Measurements from ENCODE around the gene ADAD2. TPM values are rescaled to one million over a fixed set of nuclear protein-coding genes. Genes with fewer than 3 reads are reported as not detected.

ADAD2 gene
- total and polyA plus RNA-seq, 2 of the 4 experiments (the other 2 are of a cell fraction), result not detected

DNA sequence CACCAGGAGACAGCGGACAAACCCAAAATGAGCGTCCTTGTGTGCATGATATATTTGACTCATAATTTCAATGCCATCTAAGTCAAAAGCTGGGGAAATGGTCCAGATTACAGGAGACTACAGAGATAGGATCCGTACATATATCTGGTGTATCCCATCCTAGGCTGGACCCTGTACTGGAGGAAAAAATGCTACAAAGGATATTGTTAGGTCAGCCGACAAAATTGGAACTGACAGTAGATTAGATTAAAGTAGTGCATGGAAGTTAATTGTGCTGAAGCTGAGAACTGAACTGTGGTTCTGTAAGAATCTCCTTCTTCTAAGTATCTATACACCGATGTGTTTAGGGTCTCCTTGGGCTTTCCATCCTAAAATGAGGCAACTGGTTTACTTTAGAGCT, 24.6 kb downstream of the ADAD2 start:
- Histone ChIP-seq H2BK15ac (ENCODE audit: low read depth, low read length) (no peak overlapping the region), H3K4me1 (ENCODE audit: control insufficient read depth, insufficient read depth, low read length) (no peaks in the 10 kb centered on the region), H3K9me3 (ENCODE audit: control insufficient read depth, insufficient read depth, low read length) (peaks cover 2% of the 10 kb centered on the region; the same call in 1 of the 2 replicates), H4K5ac (ENCODE audit: low read depth, low read length) (no peak overlapping the region), H3K4me2 (ENCODE audit: low read depth, low read length) (no peak overlapping the region), H2AFZ (replicated peaks; ENCODE audit: low read length, poor library complexity) (no peak overlapping the region), H3K56ac (ENCODE audit: extremely low read depth, insufficient read depth, low read length) (no peak overlapping the region), H4K8ac (ENCODE audit: low read depth in 2 of 2, low read length in 2 of 2) (no peak overlapping the region), H3K9ac (ENCODE audit: low read depth, low read length) (no peak overlapping the region), H2AK9ac (replicated peaks; ENCODE audit: low read depth, low read length, poor library complexity) (no peak overlapping the region), H4K20me1 (ENCODE audit: insufficient read depth, low read length) (no peaks in the 10 kb centered on the region), H2BK5ac (ENCODE audit: low read depth, low read length, poor library complexity, severe bottlenecking) (no peak overlapping the region), H3K79me1 (ENCODE audit: low read depth in 1 of 2, low read length in 2 of 2) (no peaks in the 10 kb centered on the region), H3K4ac (ENCODE audit: low read depth, low read length) (no peak overlapping the region), H3K27me3 (ENCODE audit: control insufficient read depth, insufficient read depth, low read length) (peaks cover 37% of the 10 kb centered on the region), H3K9me1 (ENCODE audit: insufficient read depth, low read length) (0 out of 2 replicates have a peak, but pooled peaks cover 2% of the 10 kb centered on the region), H3K36me3 (ENCODE audit: control insufficient read depth, insufficient read depth, low read length) (no peaks in the 10 kb centered on the region), H2BK20ac (ENCODE audit: low read depth, low read length) (no peak overlapping the region), H3K14ac (replicated peaks; ENCODE audit: low read depth, low read length) (no peak overlapping the region), H2BK120ac (ENCODE audit: low read depth, low read length) (no peak overlapping the region), H2AK5ac (ENCODE audit: low read depth, low read length) (no peak overlapping the region), H3K4me3 (ENCODE audit: insufficient read depth, low read depth, low read length) (no peak overlapping the region), H4K91ac (ENCODE audit: insufficient read depth, low read depth, low read length) (no peak overlapping the region), H3K18ac (ENCODE audit: low read depth, low read length) (no peak overlapping the region), H3K27ac (ENCODE audit: insufficient read depth, low read length) (no peak overlapping the region), H3K23ac (ENCODE audit: low read depth, low read length) (no peak overlapping the region)
- POLR2A ChIA-PET (ENCODE audit: unreplicated experiment), result no interaction called here
- dilution Hi-C loops (cut with HindIII; ENCODE audit: low sequenced_read_pairs, unreplicated experiment), result no loop called here
- no TSS peak for BruUV-seq (replicated peaks)
- DNase-seq (no peak), ATAC-seq (ENCODE audit: low read depth) (no peak)
- no peak for TF ChIP-seq CHD1 (IDR thresholded peaks at IDR 0.05; ENCODE audit: low read depth, low read length)
- TF ChIP-seq MAFK (IDR thresholded peaks at IDR 0.05; ENCODE audit: low read depth, low read length), result no peak
- TF ChIP-seq POLR2A (IDR thresholded peaks at IDR 0.05; ENCODE audit: low read depth, low read length), result no peak
- TF ChIP-seq MAZ (IDR thresholded peaks at IDR 0.05; ENCODE audit: borderline replicate concordance, low read depth, low read length), result no peak
- no peak for TF ChIP-seq BHLHE40 (IDR thresholded peaks at IDR 0.05; ENCODE audit: low read depth, low read length)
- no peak for TF ChIP-seq FOS (IDR thresholded peaks at IDR 0.05; ENCODE audit: low read depth, low read length)
- TF ChIP-seq ELK1 (IDR thresholded peaks at IDR 0.05; ENCODE audit: borderline replicate concordance, low read depth, low read length), result no peak
- no peak for TF ChIP-seq NFE2L2 (IDR thresholded peaks at IDR 0.05; ENCODE audit: low read depth, low read length)
- TF ChIP-seq SMC3 (IDR thresholded peaks at IDR 0.05; ENCODE audit: low read depth, low read length), result no peak
- TF ChIP-seq CEBPB (IDR thresholded peaks at IDR 0.05; ENCODE audit: low read depth, low read length), result no peak
- no peak for TF ChIP-seq RFX5 (IDR thresholded peaks at IDR 0.05; ENCODE audit: low read depth, low read length)
- TF ChIP-seq, protein P1, sequence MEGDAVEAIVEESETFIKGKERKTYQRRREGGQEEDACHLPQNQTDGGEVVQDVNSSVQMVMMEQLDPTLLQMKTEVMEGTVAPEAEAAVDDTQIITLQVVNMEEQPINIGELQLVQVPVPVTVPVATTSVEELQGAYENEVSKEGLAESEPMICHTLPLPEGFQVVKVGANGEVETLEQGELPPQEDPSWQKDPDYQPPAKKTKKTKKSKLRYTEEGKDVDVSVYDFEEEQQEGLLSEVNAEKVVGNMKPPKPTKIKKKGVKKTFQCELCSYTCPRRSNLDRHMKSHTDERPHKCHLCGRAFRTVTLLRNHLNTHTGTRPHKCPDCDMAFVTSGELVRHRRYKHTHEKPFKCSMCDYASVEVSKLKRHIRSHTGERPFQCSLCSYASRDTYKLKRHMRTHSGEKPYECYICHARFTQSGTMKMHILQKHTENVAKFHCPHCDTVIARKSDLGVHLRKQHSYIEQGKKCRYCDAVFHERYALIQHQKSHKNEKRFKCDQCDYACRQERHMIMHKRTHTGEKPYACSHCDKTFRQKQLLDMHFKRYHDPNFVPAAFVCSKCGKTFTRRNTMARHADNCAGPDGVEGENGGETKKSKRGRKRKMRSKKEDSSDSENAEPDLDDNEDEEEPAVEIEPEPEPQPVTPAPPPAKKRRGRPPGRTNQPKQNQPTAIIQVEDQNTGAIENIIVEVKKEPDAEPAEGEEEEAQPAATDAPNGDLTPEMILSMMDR (conservative IDR thresholded peaks at IDR 0.05; ENCODE audit: low read depth, low read length), result no peak
- TF ChIP-seq RCOR1 (IDR thresholded peaks at IDR 0.05; ENCODE audit: insufficient replicate concordance, low read length), result no peak
- no peak for TF ChIP-seq MXI1 (IDR thresholded peaks at IDR 0.05; ENCODE audit: borderline replicate concordance, low read depth, low read length)
- TF ChIP-seq, protein P2, sequence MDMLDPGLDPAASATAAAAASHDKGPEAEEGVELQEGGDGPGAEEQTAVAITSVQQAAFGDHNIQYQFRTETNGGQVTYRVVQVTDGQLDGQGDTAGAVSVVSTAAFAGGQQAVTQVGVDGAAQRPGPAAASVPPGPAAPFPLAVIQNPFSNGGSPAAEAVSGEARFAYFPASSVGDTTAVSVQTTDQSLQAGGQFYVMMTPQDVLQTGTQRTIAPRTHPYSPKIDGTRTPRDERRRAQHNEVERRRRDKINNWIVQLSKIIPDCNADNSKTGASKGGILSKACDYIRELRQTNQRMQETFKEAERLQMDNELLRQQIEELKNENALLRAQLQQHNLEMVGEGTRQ (IDR thresholded peaks at IDR 0.05; ENCODE audit: low read depth, low read length), result no peak
- TF ChIP-seq RAD21 (IDR thresholded peaks at IDR 0.05; ENCODE audit: low read length), result no peak
- intact Hi-C loops (cut with micrococcal nuclease), result no loop called here
- WGBS, 2 experiments (ENCODE audit: extremely low coverage in 2 of 2, insufficient read length in 1 of 2), result 100% methylated on average over 1 of the region's 5 CpGs; no CpG with 5 or more reads in 1 of the 2 experiments
- in situ Hi-C loops (cut with MboI; ENCODE audit: low sequenced_read_pairs), result no loop called here
- CTCF ChIA-PET, result no interaction called here

Data from IMR-90 (cell line).